ENCODE measurements around the gene MACROD2. TPM values are rescaled to one million over a fixed set of nuclear protein-coding genes. Genes with fewer than 3 reads are reported as not detected.

The MACROD2 gene
- polyA plus RNA-seq, 1 experiment, result 0.47 TPM

GRCh38 chr20:15610787-15611186 lies 1615.5 kb downstream of the MACROD2 start:
- Histone ChIP-seq H3K4me3 (ENCODE audit: low read depth, low read length) (no peak overlapping the region), H3K36me3 (ENCODE audit: control insufficient read depth, insufficient read depth, low read length) (no peaks in the 10 kb centered on the region), H3K27me3 (ENCODE audit: control insufficient read depth, insufficient read depth, low read length) (no peaks in the 10 kb centered on the region)
- no peak for DNase-seq (ENCODE audit: low read depth)
- TF ChIP-seq, protein P1, sequence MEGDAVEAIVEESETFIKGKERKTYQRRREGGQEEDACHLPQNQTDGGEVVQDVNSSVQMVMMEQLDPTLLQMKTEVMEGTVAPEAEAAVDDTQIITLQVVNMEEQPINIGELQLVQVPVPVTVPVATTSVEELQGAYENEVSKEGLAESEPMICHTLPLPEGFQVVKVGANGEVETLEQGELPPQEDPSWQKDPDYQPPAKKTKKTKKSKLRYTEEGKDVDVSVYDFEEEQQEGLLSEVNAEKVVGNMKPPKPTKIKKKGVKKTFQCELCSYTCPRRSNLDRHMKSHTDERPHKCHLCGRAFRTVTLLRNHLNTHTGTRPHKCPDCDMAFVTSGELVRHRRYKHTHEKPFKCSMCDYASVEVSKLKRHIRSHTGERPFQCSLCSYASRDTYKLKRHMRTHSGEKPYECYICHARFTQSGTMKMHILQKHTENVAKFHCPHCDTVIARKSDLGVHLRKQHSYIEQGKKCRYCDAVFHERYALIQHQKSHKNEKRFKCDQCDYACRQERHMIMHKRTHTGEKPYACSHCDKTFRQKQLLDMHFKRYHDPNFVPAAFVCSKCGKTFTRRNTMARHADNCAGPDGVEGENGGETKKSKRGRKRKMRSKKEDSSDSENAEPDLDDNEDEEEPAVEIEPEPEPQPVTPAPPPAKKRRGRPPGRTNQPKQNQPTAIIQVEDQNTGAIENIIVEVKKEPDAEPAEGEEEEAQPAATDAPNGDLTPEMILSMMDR (IDR thresholded peaks at IDR 0.05; ENCODE audit: insufficient read depth, low read depth, low read length), result no peak
- ChIA-PET CTCF (no interaction called here), POLR2A (no interaction called here)

DNA sequence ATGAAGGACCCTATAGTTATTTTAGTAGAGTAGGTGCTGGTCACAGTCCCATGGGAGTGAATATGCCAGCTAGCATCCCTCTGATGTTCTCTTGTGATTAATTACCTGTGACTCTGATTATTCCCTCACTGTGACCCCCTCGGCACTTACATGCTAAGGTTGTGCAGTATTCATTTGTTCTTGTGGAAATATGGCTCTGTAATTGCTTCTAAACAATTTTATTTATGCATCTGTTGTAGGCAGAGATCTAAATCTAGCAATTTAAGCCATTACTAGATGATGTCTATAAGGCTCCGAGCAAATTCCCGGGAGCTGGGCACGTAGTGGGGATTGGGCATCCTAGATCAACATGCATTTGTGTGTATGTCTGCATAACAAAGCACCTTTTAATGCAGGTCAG lies 1616.2 kb downstream of the MACROD2 start:
- Histone ChIP-seq H3K27me3 (ENCODE audit: control insufficient read depth, insufficient read depth, low read length) (no peaks in the 10 kb centered on the region), H3K4me3 (ENCODE audit: low read depth, low read length) (no peak overlapping the region), H3K36me3 (ENCODE audit: control insufficient read depth, insufficient read depth, low read length) (no peaks in the 10 kb centered on the region)
- no peak for DNase-seq (ENCODE audit: low read depth)
- TF ChIP-seq, protein P1 (IDR thresholded peaks at IDR 0.05; ENCODE audit: insufficient read depth, low read depth, low read length), result no peak
- ChIA-PET POLR2A (no interaction called here), CTCF (interaction anchor here (1.5 kb wide), 1 partner anchor 37 kb away, joined by 4 read pairs; no protein-coding TSS in a partner anchor)

DNA sequence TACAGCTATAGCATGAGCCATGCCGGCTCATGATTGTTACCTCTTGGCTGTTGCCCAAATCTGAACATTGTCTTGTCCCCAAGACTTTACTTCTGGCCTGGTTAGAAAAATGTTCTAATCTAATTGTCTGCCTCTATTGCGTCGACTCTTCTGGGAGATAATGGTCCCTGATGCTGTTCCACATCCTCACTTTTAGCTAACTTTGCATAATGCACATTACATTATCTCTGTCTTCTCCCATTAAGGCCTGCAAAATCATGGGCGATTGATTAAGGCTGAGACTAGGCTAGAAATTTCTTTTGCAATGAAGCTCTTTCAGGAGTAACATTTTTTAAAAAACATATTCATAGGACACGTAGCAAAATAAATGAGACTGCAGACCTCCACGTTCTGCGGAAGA lies 1616.9 kb downstream of the MACROD2 start:
- no peak overlapping the region for H3K4me3 ChIP-seq (ENCODE audit: low read depth, low read length)
- ChIA-PET CTCF (interaction anchor here (1.5 kb wide), 1 partner anchor 37 kb away, joined by 4 read pairs; no protein-coding TSS in a partner anchor), POLR2A (no interaction called here)
- no peaks in the 10 kb centered on the region for H3K36me3 ChIP-seq (ENCODE audit: control insufficient read depth, insufficient read depth, low read length)
- no peaks in the 10 kb centered on the region for H3K27me3 ChIP-seq (ENCODE audit: control insufficient read depth, insufficient read depth, low read length)
- DNase-seq (ENCODE audit: low read depth), result no peak
- TF ChIP-seq, protein P1 (IDR thresholded peaks at IDR 0.05; ENCODE audit: insufficient read depth, low read depth, low read length), result no peak

DNA sequence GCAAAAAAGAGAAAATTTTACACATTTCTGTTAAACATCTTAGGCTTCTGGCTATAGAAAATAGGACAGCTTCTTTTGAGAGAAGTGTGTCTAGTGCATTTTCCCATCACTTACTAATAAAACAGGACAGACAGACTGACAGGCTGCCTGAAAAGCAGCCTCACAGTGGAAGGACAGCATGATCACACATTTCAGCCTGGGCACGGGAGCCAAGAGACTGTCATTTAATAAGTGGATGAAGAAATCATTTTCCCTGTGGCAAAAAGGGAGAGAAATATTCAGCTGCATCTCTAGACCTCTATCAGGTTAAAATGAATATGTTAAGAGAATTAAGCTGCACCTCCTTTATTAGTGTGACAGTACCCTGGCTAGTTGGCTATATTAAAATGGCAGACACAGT lies 1617.5 kb downstream of the MACROD2 start:
- TF ChIP-seq, protein P1 (IDR thresholded peaks at IDR 0.05; ENCODE audit: insufficient read depth, low read depth, low read length), result no peak
- ChIA-PET CTCF (interaction anchor here (1.5 kb wide), 1 partner anchor 38 kb away, joined by 4 read pairs; no protein-coding TSS in a partner anchor), POLR2A (no interaction called here)
- DNase-seq (ENCODE audit: low read depth), result no peak
- Histone ChIP-seq H3K27me3 (ENCODE audit: control insufficient read depth, insufficient read depth, low read length) (no peaks in the 10 kb centered on the region), H3K4me3 (ENCODE audit: low read depth, low read length) (no peak overlapping the region), H3K36me3 (ENCODE audit: control insufficient read depth, insufficient read depth, low read length) (no peaks in the 10 kb centered on the region)

DNA sequence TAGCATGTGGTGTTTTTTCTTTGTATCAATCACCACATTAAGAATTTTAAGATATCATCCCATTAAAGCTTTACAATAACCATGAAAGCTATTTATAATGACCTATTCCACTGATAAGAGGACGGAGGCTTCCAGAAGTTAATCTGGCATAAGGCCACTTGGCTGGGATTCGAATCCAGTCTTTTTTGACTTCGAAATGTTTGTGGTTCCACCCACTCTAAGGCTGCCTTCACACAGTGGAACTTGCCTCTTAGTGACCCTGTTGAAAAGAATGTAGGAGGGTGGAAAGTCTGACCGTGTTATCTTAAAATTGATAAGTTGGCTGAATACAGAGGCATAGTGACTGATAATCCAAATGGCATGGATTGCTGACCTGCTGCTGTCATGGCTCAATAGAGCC lies 1618.2 kb downstream of the MACROD2 start:
- Histone ChIP-seq H3K4me3 (ENCODE audit: low read depth, low read length) (no peak overlapping the region), H3K36me3 (ENCODE audit: control insufficient read depth, insufficient read depth, low read length) (no peaks in the 10 kb centered on the region), H3K27me3 (ENCODE audit: control insufficient read depth, insufficient read depth, low read length) (no peaks in the 10 kb centered on the region)
- TF ChIP-seq, protein P1 (IDR thresholded peaks at IDR 0.05; ENCODE audit: insufficient read depth, low read depth, low read length), result no peak
- ChIA-PET CTCF (no interaction called here), POLR2A (no interaction called here)
- no peak for DNase-seq (ENCODE audit: low read depth)

Measured in BJ (cell line).